Heart left ventricle (tissue), 13 donors: ENCODE results near the gene FUT8.

Experiments
- POLR2A ChIP-seq, 2 donors: fragments of 450-650 bp; IDR thresholded peaks; one replicate each; pipeline ENCODE4 v1.6.1; 2017; ENCODE audit warnings: antibody characterized with exemption in 2 of 2, mild to moderate bottlenecking in 2 of 2, moderate library complexity in 2 of 2
- TF ChIP-seq, protein P1 (sequence below), 12 donors: fragments of 200-600 bp; sonication (generic) in 4 of 12; IDR thresholded peaks; one replicate each; pipeline versions ENCODE4 v1.5.0 to v1.8.0; 2018 to 2022; ENCODE audit warnings: antibody characterized with exemption in 12 of 12, mild to moderate bottlenecking in 5 of 12
- donor health status: ischemic (EF 13 %, LVEDD 7.1; RV severe dilation, severe dysfunction).
- donor health status: DM: no; HTN: yes; CAD: no.
- donor health status: DM: no; HTN: no; CAD: no.
- donor health status: ischemic (EF 25% LVEDD 6.9; RV normal size, moderate dysfunction).
- donor health status: ischemic (EF 25% LVEDD 5.7; RV mildly dilated, moderate dysfunction).
- donor health status: ischemic (EF 35%, LVEDD 5.7; RV mildly dilated, moderate dysfunction).
- donor health status: nonischemic (EF 11% LVEDD 7.7; RV severe dilation, severe dysfunction).
- donor health status: DM: yes; HTN: yes; CAD: no.
- donor health status: PGD.
- donor health status: ischemic (EF 29% LVEDD 5.4; RV normal size, mild dysfunction).
- donor health status: nonischemic (EF 23%, LVEDD 6.1; RV moderate dilation, normal function).

DNA sequence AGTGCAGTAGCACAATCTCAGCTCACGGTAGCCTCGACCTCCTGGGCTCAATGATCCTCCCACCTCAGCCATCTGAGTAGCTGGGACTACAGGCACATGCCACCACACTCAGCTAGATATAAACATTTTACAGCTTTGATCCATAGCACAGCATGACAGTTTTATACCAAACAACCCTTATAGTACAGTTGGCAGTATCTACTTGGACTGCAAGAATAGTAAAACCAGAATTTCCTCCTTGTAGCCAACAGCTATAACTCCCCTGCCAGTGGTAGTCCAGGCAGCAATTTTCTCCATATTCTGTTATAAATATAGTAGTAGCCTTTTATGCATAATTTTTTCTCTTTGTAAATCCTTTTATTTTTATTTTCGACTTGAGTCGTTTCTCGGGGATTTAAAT is 317.0 kb downstream of the FUT8 start:
- TF ChIP-seq, protein P1, sequence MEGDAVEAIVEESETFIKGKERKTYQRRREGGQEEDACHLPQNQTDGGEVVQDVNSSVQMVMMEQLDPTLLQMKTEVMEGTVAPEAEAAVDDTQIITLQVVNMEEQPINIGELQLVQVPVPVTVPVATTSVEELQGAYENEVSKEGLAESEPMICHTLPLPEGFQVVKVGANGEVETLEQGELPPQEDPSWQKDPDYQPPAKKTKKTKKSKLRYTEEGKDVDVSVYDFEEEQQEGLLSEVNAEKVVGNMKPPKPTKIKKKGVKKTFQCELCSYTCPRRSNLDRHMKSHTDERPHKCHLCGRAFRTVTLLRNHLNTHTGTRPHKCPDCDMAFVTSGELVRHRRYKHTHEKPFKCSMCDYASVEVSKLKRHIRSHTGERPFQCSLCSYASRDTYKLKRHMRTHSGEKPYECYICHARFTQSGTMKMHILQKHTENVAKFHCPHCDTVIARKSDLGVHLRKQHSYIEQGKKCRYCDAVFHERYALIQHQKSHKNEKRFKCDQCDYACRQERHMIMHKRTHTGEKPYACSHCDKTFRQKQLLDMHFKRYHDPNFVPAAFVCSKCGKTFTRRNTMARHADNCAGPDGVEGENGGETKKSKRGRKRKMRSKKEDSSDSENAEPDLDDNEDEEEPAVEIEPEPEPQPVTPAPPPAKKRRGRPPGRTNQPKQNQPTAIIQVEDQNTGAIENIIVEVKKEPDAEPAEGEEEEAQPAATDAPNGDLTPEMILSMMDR (IDR thresholded peaks at IDR 0.05): no peak
- TF ChIP-seq POLR2A (IDR thresholded peaks at IDR 0.05): no peak
